ENCODE results near the gene HTR1B.

Gene HTR1B

GRCh38 chr6:77440206-77440976 is 22.9 kb downstream of the HTR1B start:
- Histone ChIP-seq H3K9me3 (replicated peaks in 1 of 2; ENCODE audit: control insufficient read depth in 2 of 2, insufficient read depth in 1 of 2, low read depth in 1 of 2, low read length in 2 of 2) (no peaks in the 10 kb centered on the region), H4K8ac (ENCODE audit: low read depth, low read length) (no peak overlapping the region), H3K4me1 (ENCODE audit: control insufficient read depth in 2 of 2, insufficient read depth in 1 of 2, low read depth in 1 of 2, low read length in 2 of 2) (no peaks in the 10 kb centered on the region), H3K36me3 (replicated peaks in 1 of 2; ENCODE audit: control insufficient read depth in 2 of 2, insufficient read depth in 2 of 2, low read length in 2 of 2) (no peaks in the 10 kb centered on the region), H3K27ac (replicated peaks; ENCODE audit: low read length) (no peak overlapping the region), H3K14ac (ENCODE audit: low read length) (no peak overlapping the region), H3K4ac (ENCODE audit: low read length) (no peak overlapping the region), H3K9ac (ENCODE audit: low read depth, low read length, poor library complexity) (no peak overlapping the region), H2BK12ac (ENCODE audit: low read length) (no peak overlapping the region), H2BK120ac (ENCODE audit: low read depth, low read length) (no peak overlapping the region), H2AK5ac (ENCODE audit: low read depth, low read length) (no peak overlapping the region), H3K4me2 (ENCODE audit: insufficient read depth, low read length, poor library complexity, severe bottlenecking) (no peak overlapping the region), H3K23ac (ENCODE audit: low read depth, low read length, poor library complexity) (no peak overlapping the region), H4K91ac (ENCODE audit: low read depth, low read length, poor library complexity) (no peak overlapping the region), H3K27me3 (ENCODE audit: control insufficient read depth in 3 of 3, insufficient read depth in 3 of 3, low read depth in 1 of 3, low read length in 3 of 3) (no peaks in the 10 kb centered on the region), H2BK15ac (ENCODE audit: low read length) (no peak overlapping the region), H2AFZ (ENCODE audit: low read length) (no peak overlapping the region), H3K4me3 (ENCODE audit: low read length in 2 of 2) (no peak overlapping the region), H2BK5ac (ENCODE audit: low read length) (no peak overlapping the region), H3K18ac (ENCODE audit: low read length) (no peak overlapping the region), H3K79me1 (ENCODE audit: low read depth, low read length) (no peaks in the 10 kb centered on the region)
- WGBS, 2 donors (ENCODE audit: extremely low coverage in 2 of 2, insufficient read length in 2 of 2, insufficient replicate concordance in 1 of 2) = no CpG with 5 or more reads among the region's 3 CpGs
- DNase-seq (ENCODE audit: low spot score) = no peak

- Histone ChIP-seq H3K9ac (ENCODE audit: low read depth, low read length, poor library complexity) (no peak overlapping the region), H3K27ac (replicated peaks; ENCODE audit: low read length) (no peak overlapping the region), H2BK5ac (ENCODE audit: low read length) (no peak overlapping the region), H3K4me1 (ENCODE audit: control insufficient read depth in 2 of 2, insufficient read depth in 1 of 2, low read depth in 1 of 2, low read length in 2 of 2) (peaks cover 0 to 2% of the 10 kb centered on the region in 2 donors), H3K4ac (ENCODE audit: low read length) (no peak overlapping the region), H2BK12ac (ENCODE audit: low read length) (no peak overlapping the region), H4K91ac (ENCODE audit: low read depth, low read length, poor library complexity) (no peak overlapping the region), H3K9me3 (replicated peaks in 1 of 2; ENCODE audit: control insufficient read depth in 2 of 2, insufficient read depth in 1 of 2, low read depth in 1 of 2, low read length in 2 of 2) (no peaks in the 10 kb centered on the region), H2AK5ac (ENCODE audit: low read depth, low read length) (no peak overlapping the region), H3K23ac (ENCODE audit: low read depth, low read length, poor library complexity) (no peak overlapping the region), H3K27me3 (ENCODE audit: control insufficient read depth in 3 of 3, insufficient read depth in 3 of 3, low read depth in 1 of 3, low read length in 3 of 3) (no peaks in the 10 kb centered on the region), H3K4me2 (ENCODE audit: insufficient read depth, low read length, poor library complexity, severe bottlenecking) (no peak overlapping the region), H3K79me1 (ENCODE audit: low read depth, low read length) (no peaks in the 10 kb centered on the region), H3K18ac (ENCODE audit: low read length) (no peak overlapping the region), H4K8ac (ENCODE audit: low read depth, low read length) (no peak overlapping the region), H2AFZ (ENCODE audit: low read length) (no peak overlapping the region), H2BK120ac (ENCODE audit: low read depth, low read length) (no peak overlapping the region), H3K4me3 (ENCODE audit: low read length in 2 of 2) (no peak overlapping the region), H3K14ac (ENCODE audit: low read length) (no peak overlapping the region), H2BK15ac (ENCODE audit: low read length) (no peak overlapping the region), H3K36me3 (replicated peaks in 1 of 2; ENCODE audit: control insufficient read depth in 2 of 2, insufficient read depth in 2 of 2, low read length in 2 of 2) (no peaks in the 10 kb centered on the region)
- no peak for DNase-seq (ENCODE audit: low spot score)
- no CpG with 5 or more reads among the region's 4 CpGs for WGBS, 2 donors (ENCODE audit: extremely low coverage in 2 of 2, insufficient read length in 2 of 2, insufficient replicate concordance in 1 of 2)
Measured at GRCh38 chr6:77433888-77434287, 29.4 kb downstream of the HTR1B start.

GRCh38 chr6:77430504-77430903 is 32.8 kb downstream of the HTR1B start:
- no peak overlapping the region for H2AFZ ChIP-seq (ENCODE audit: low read length)
- no peak for DNase-seq (ENCODE audit: low spot score)
- no peak overlapping the region for H3K4me3 ChIP-seq (ENCODE audit: low read length in 2 of 2)
- no peak overlapping the region for H2BK120ac ChIP-seq (ENCODE audit: low read depth, low read length)
- H3K4ac ChIP-seq (ENCODE audit: low read length) = no peak overlapping the region
- H3K27ac ChIP-seq (replicated peaks; ENCODE audit: low read length) = no peak overlapping the region
- no peak overlapping the region for H3K18ac ChIP-seq (ENCODE audit: low read length)
- no peak overlapping the region for H3K4me2 ChIP-seq (ENCODE audit: insufficient read depth, low read length, poor library complexity, severe bottlenecking)
- no peak overlapping the region for H3K14ac ChIP-seq (ENCODE audit: low read length)
- H3K79me1 ChIP-seq (ENCODE audit: low read depth, low read length) = no peaks in the 10 kb centered on the region
- H2BK12ac ChIP-seq (ENCODE audit: low read length) = no peak overlapping the region
- H3K9ac ChIP-seq (ENCODE audit: low read depth, low read length, poor library complexity) = no peak overlapping the region
- no peaks in the 10 kb centered on the region for H3K27me3 ChIP-seq (ENCODE audit: control insufficient read depth in 3 of 3, insufficient read depth in 3 of 3, low read depth in 1 of 3, low read length in 3 of 3)
- no peak overlapping the region for H4K91ac ChIP-seq (ENCODE audit: low read depth, low read length, poor library complexity)
- H4K8ac ChIP-seq (ENCODE audit: low read depth, low read length) = no peak overlapping the region
- no peak overlapping the region for H2BK5ac ChIP-seq (ENCODE audit: low read length)
- H3K23ac ChIP-seq (ENCODE audit: low read depth, low read length, poor library complexity) = no peak overlapping the region
- no peak overlapping the region for H2AK5ac ChIP-seq (ENCODE audit: low read depth, low read length)
- H3K4me1 ChIP-seq (ENCODE audit: control insufficient read depth in 2 of 2, insufficient read depth in 1 of 2, low read depth in 1 of 2, low read length in 2 of 2) = peaks cover 0 to 2% of the 10 kb centered on the region in 2 donors
- WGBS, 2 donors (ENCODE audit: extremely low coverage in 2 of 2, insufficient read length in 2 of 2, insufficient replicate concordance in 1 of 2) = 100% methylated on average over 1 of the region's 3 CpGs; no CpG with 5 or more reads in 1 of the 2 donors
- H3K9me3 ChIP-seq (replicated peaks in 1 of 2; ENCODE audit: control insufficient read depth in 2 of 2, insufficient read depth in 1 of 2, low read depth in 1 of 2, low read length in 2 of 2) = no peaks in the 10 kb centered on the region
- H3K36me3 ChIP-seq (replicated peaks in 1 of 2; ENCODE audit: control insufficient read depth in 2 of 2, insufficient read depth in 2 of 2, low read length in 2 of 2) = no peaks in the 10 kb centered on the region
- H2BK15ac ChIP-seq (ENCODE audit: low read length) = no peak overlapping the region

DNA sequence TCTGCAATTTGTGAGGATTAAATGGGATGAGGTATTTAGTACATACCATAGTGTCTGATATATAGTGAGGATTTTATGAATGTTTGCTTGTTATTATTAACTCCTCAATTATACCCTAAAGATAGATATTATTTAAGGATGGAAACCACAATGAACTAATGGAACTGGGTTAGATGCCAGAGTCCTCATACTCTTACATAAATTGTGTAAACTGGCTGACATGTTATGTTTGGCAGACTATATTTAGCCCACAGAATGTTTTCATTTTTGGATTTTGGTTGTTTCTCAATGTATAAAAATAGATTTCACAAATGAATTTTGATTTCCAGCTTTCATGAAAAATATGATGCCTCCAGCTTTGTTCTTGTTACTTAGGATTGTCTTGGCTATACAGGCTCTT is 37.6 kb downstream of the HTR1B start:
- Histone ChIP-seq H3K23ac (ENCODE audit: low read depth, low read length, poor library complexity) (no peak overlapping the region), H2AFZ (ENCODE audit: low read length) (no peak overlapping the region)

More for the DNA sequence above, 37.6 kb downstream of the HTR1B start:
- Histone ChIP-seq H2BK12ac (ENCODE audit: low read length) (no peak overlapping the region), H3K9me3 (replicated peaks in 1 of 2; ENCODE audit: control insufficient read depth in 2 of 2, insufficient read depth in 1 of 2, low read depth in 1 of 2, low read length in 2 of 2) (no peaks in the 10 kb centered on the region), H3K4me3 (ENCODE audit: low read length in 2 of 2) (no peak overlapping the region), H3K9ac (ENCODE audit: low read depth, low read length, poor library complexity) (no peak overlapping the region), H2BK120ac (ENCODE audit: low read depth, low read length) (no peak overlapping the region), H3K36me3 (replicated peaks in 1 of 2; ENCODE audit: control insufficient read depth in 2 of 2, insufficient read depth in 2 of 2, low read length in 2 of 2) (no peaks in the 10 kb centered on the region), H4K91ac (ENCODE audit: low read depth, low read length, poor library complexity) (no peak overlapping the region), H2BK15ac (ENCODE audit: low read length) (no peak overlapping the region), H4K8ac (ENCODE audit: low read depth, low read length) (no peak overlapping the region), H3K4ac (ENCODE audit: low read length) (no peak overlapping the region), H2BK5ac (ENCODE audit: low read length) (no peak overlapping the region), H3K4me1 (ENCODE audit: control insufficient read depth in 2 of 2, insufficient read depth in 1 of 2, low read depth in 1 of 2, low read length in 2 of 2) (no peaks in the 10 kb centered on the region), H3K18ac (ENCODE audit: low read length) (no peak overlapping the region), H3K4me2 (ENCODE audit: insufficient read depth, low read length, poor library complexity, severe bottlenecking) (no peak overlapping the region), H3K27ac (replicated peaks; ENCODE audit: low read length) (no peak overlapping the region), H2AK5ac (ENCODE audit: low read depth, low read length) (no peak overlapping the region), H3K14ac (ENCODE audit: low read length) (no peak overlapping the region), H3K79me1 (ENCODE audit: low read depth, low read length) (no peaks in the 10 kb centered on the region), H3K27me3 (ENCODE audit: control insufficient read depth in 3 of 3, insufficient read depth in 3 of 3, low read depth in 1 of 3, low read length in 3 of 3) (no peaks in the 10 kb centered on the region)
- DNase-seq (ENCODE audit: low spot score) = no peak

Measured in neuronal stem cell (in vitro differentiated cells).